Hepatocyte (in vitro differentiated cells): ENCODE data around the gene TM2D3. TPM values are rescaled to one million over a fixed set of nuclear protein-coding genes. Genes with fewer than 3 reads are reported as not detected.

Experiments
- DNase-seq: peaks from one replicate; pipeline ENCODE4 v3.0.0-alpha.2; 2016; ENCODE audit warnings: low spot score
- H2AFZ ChIP-seq: fragments of 200-600 bp; sonication (generic); 2 replicates; pipeline ENCODE4 v1.6.0; 2016; ENCODE audit warnings: antibody characterized with exemption, mild to moderate bottlenecking
- H3K27ac ChIP-seq: fragments of 200-600 bp; sonication (generic); 2 replicates; pipeline ENCODE4 v1.5.1; 2016; ENCODE audit warnings: mild to moderate bottlenecking
- H3K27me3 ChIP-seq: fragments of 200-600 bp; sonication (generic); 2 replicates; pipeline ENCODE4 v1.6.1; 2016
- H3K36me3 ChIP-seq: fragments of 200-600 bp; sonication (generic); replicated peaks from 2 replicates; pipeline ENCODE4 v1.5.1; 2016; ENCODE audit warnings: low read depth; ENCODE audit not compliant: insufficient read depth
- H3K4me1 ChIP-seq: fragments of 200-600 bp; sonication (generic); 2 replicates; pipeline ENCODE4 v1.5.1; 2016; ENCODE audit warnings: mild to moderate bottlenecking, moderate library complexity; ENCODE audit not compliant: insufficient read depth
- H3K4me2 ChIP-seq: fragments of 200-600 bp; sonication (generic); 2 replicates; pipeline ENCODE4 v1.6.0; 2016
- H3K4me3 ChIP-seq: fragments of 200-600 bp; sonication (generic); 2 replicates; pipeline ENCODE4 v1.5.1; 2016; ENCODE audit warnings: mild to moderate bottlenecking
- H3K79me2 ChIP-seq: fragments of 200-600 bp; sonication (generic); 2 replicates; pipeline ENCODE4 v1.6.0; 2017; ENCODE audit warnings: mild to moderate bottlenecking
- H3K9me2 ChIP-seq: fragments of 200-600 bp; sonication (generic); replicated peaks from 2 replicates; pipeline ENCODE4 v1.6.0; 2017; ENCODE audit warnings: mild to moderate bottlenecking; ENCODE audit not compliant: insufficient read depth
- H3K9me3 ChIP-seq: fragments of 200-600 bp; sonication (generic); 2 replicates; pipeline ENCODE4 v1.5.1; 2016; ENCODE audit warnings: low read depth, mild to moderate bottlenecking
- H4K20me1 ChIP-seq: fragments of 200-600 bp; sonication (generic); 2 replicates; pipeline ENCODE4 v1.6.0; 2016; ENCODE audit warnings: mild to moderate bottlenecking; ENCODE audit not compliant: insufficient read depth, poor library complexity, severe bottlenecking
- CTCF ChIP-seq: fragments of 200-600 bp; sonication (generic); IDR thresholded peaks from 2 replicates; pipeline ENCODE4 v1.5.1; 2016; ENCODE audit warnings: antibody characterized with exemption, mild to moderate bottlenecking; ENCODE audit not compliant: poor library complexity
- EZH2 ChIP-seq: fragments of 200-600 bp; sonication (generic); IDR thresholded peaks from 2 replicates; pipeline ENCODE4 v1.6.1; 2016; ENCODE audit warnings: antibody characterized with exemption, mild to moderate bottlenecking, borderline replicate concordance
- EZH2phosphoT487 ChIP-seq: fragments of 200-600 bp; sonication (generic); IDR thresholded peaks from one replicate; pipeline ENCODE4 v1.6.1; 2018; ENCODE audit warnings: antibody characterized with exemption, mild to moderate bottlenecking, low read depth, moderate library complexity; ENCODE audit not compliant: unreplicated experiment, severe bottlenecking
- WGBS: methylation state at CpG from one replicate; pipeline ENCODE4 v1.1.6; 2016; ENCODE audit warnings: low lambda C conversion rate; ENCODE audit errors: missing lambda C conversion rate; 5-methylcytosine and 5-hydroxymethylcytosine counted together
- polyA plus RNA-seq: library from polyadenylated mRNA; unstranded; fragments of >200 nt; fragmentation: Nextera tagmentation; extraction: Ambion mirVana; gene quantifications from 2 replicates; pipeline ENCODE4 v1.2.1, GENCODE V29; 2016
- total RNA-seq: library from RNA; depleted of rRNA; stranded (reverse); fragments of >200 nt; gene quantifications from 2 replicates; pipeline ENCODE4 v1.2.3, GENCODE V29; 2014

The TM2D3 gene
- total and polyA plus RNA-seq, 2 experiments from 2014 or later = 41.9 to 55.7 TPM

GRCh38 chr15:101689901-101690300 lies 37.7 kb upstream of the TM2D3 start:
- H3K4me2 ChIP-seq = no peak overlapping the region
- no peaks in the 10 kb centered on the region for H3K79me2 ChIP-seq
- H3K9me2 ChIP-seq = no peaks in the 10 kb centered on the region
- WGBS = 95% methylated on average over 6 of the region's 6 CpGs
- H3K36me3 ChIP-seq = no peaks in the 10 kb centered on the region
- H3K4me1 ChIP-seq = no peaks in the 10 kb centered on the region
- no peak overlapping the region for H2AFZ ChIP-seq
- no peak for DNase-seq
- H3K4me3 ChIP-seq = no peak overlapping the region
- no peak overlapping the region for H3K27ac ChIP-seq
- no peaks in the 10 kb centered on the region for H3K9me3 ChIP-seq
- no peaks in the 10 kb centered on the region for H3K27me3 ChIP-seq
- no peaks in the 10 kb centered on the region for H4K20me1 ChIP-seq
- no peak for TF ChIP-seq EZH2
- no peak for TF ChIP-seq EZH2phosphoT487
- no peak for TF ChIP-seq CTCF

GRCh38 chr15:101686718-101687117 lies 34.5 kb upstream of the TM2D3 start:
- H3K79me2 ChIP-seq = no peaks in the 10 kb centered on the region
- H3K9me3 ChIP-seq = no peaks in the 10 kb centered on the region
- no peak for DNase-seq
- no peak overlapping the region for H3K4me2 ChIP-seq
- H4K20me1 ChIP-seq = no peaks in the 10 kb centered on the region
- no peak overlapping the region for H2AFZ ChIP-seq
- H3K27me3 ChIP-seq = no peaks in the 10 kb centered on the region
- no peaks in the 10 kb centered on the region for H3K9me2 ChIP-seq
- no peaks in the 10 kb centered on the region for H3K36me3 ChIP-seq
- H3K4me1 ChIP-seq = no peaks in the 10 kb centered on the region
- WGBS = 73% methylated on average over 2 of the region's 2 CpGs
- H3K4me3 ChIP-seq = no peak overlapping the region
- no peak overlapping the region for H3K27ac ChIP-seq
- TF ChIP-seq EZH2phosphoT487 (no peak), EZH2 (no peak), CTCF (no peak)

DNA sequence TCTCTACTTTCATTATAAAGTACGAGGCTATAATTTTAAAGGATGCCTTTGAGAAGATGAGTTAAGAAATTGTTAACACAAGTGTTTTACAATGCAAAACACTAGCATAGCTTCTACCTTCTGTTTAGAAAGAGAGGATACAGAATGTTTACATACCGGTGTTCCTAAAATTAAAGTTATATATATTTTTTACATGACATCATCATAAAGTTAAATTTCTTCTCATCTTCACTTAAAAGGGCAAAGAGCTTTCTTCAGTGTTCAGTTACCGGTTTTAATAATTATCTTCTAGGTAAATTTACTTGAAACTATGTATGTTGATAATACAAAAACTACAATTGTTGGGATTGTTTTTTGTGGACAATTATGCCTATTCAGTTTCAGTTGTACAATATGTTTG lies 32.7 kb upstream of the TM2D3 start:
- Histone ChIP-seq H3K4me3 (no peak overlapping the region), H2AFZ (no peak overlapping the region), H3K36me3 (no peaks in the 10 kb centered on the region), H3K27ac (peak overlapping the region; percentile 56), H3K4me2 (no peak overlapping the region), H3K27me3 (no peaks in the 10 kb centered on the region), H3K79me2 (no peaks in the 10 kb centered on the region), H3K9me2 (no peaks in the 10 kb centered on the region), H3K9me3 (no peaks in the 10 kb centered on the region), H3K4me1 (peaks cover 5% of the 10 kb centered on the region), H4K20me1 (no peaks in the 10 kb centered on the region)
- TF ChIP-seq EZH2 = no peak
- TF ChIP-seq CTCF = no peak
- TF ChIP-seq EZH2phosphoT487 = no peak
- WGBS = 75% methylated on average over 3 of the region's 3 CpGs
- DNase-seq = no peak

DNA sequence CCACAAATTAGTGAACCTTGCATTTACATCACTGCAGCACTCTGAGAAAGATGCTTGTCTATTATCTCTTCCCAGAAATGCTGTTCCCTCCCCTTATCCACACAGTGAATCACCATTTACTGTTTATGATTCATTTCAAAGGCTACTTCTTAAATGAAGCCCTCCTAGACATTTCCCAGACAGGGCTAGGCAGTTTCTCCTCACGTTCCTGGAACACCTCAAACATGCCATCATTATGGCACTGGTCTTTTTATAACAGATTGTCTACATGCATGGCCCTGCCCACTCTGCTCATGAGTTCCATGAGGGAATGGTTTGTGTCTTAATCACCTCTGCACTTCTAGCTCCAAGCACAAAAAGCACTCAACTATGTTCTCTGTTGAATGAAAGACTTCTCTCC lies 32.2 kb upstream of the TM2D3 start:
- peaks cover 5% of the 10 kb centered on the region for H3K4me1 ChIP-seq
- 38% methylated on average over 1 of the region's 1 CpG for WGBS
- no peaks in the 10 kb centered on the region for H3K36me3 ChIP-seq
- no peaks in the 10 kb centered on the region for H3K9me3 ChIP-seq
- H3K4me3 ChIP-seq = no peak overlapping the region
- H4K20me1 ChIP-seq = no peaks in the 10 kb centered on the region
- H3K9me2 ChIP-seq = no peaks in the 10 kb centered on the region
- peak; percentile 69 for DNase-seq
- no peak overlapping the region for H3K4me2 ChIP-seq
- H3K27ac ChIP-seq = peak overlapping the region; percentile 56
- no peaks in the 10 kb centered on the region for H3K27me3 ChIP-seq
- TF ChIP-seq EZH2 (no peak), CTCF (no peak), EZH2phosphoT487 (no peak)
- H2AFZ ChIP-seq = no peak overlapping the region
- no peaks in the 10 kb centered on the region for H3K79me2 ChIP-seq
